Panc1 (cell line): ENCODE results near the gene S100A1.

Experiments used
- TCF7L2 ChIP-seq: IDR thresholded peaks from 2 replicates; pipeline ENCODE4 v1.6.1; 2011; ENCODE audit warnings: mild to moderate bottlenecking, low read depth, low read length, inconsistent platforms
- TF ChIP-seq, protein P1 (sequence below), 2 experiments: IDR thresholded peaks; 2 replicates each; pipeline ENCODE4 v1.6.1; 2011 to 2012; ENCODE audit warnings: low read depth in 2 of 2, control low read depth in 1 of 2, low read length in 1 of 2, mild to moderate bottlenecking in 1 of 2, moderate library complexity in 1 of 2; ENCODE audit not compliant: insufficient read depth in 1 of 2
- TF ChIP-seq, protein P2 (sequence below): fragments of 450-650 bp; IDR thresholded peaks from 2 replicates; pipeline ENCODE4 v1.5.1; 2017; ENCODE audit warnings: mild to moderate bottlenecking

DNA sequence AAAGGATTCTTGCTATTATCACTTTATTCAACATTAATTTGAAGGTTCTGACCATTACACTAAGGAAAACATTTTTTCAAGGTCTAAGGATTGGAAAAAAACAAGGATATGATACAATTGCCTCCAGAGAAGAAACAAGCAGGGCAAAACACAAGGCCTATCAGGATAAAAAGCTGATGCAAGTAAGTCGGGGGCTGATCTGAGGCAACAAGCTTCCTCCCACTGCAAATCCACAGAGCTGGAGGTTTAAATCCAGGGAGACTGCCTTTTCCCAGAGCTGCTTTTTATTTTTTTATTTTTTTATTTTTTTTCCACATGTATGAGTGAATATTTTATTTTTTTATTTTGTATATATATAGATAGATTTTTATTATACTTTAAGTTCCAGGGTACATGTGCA, 43.2 kb upstream of the S100A1 start:
- TF ChIP-seq, protein P1, sequence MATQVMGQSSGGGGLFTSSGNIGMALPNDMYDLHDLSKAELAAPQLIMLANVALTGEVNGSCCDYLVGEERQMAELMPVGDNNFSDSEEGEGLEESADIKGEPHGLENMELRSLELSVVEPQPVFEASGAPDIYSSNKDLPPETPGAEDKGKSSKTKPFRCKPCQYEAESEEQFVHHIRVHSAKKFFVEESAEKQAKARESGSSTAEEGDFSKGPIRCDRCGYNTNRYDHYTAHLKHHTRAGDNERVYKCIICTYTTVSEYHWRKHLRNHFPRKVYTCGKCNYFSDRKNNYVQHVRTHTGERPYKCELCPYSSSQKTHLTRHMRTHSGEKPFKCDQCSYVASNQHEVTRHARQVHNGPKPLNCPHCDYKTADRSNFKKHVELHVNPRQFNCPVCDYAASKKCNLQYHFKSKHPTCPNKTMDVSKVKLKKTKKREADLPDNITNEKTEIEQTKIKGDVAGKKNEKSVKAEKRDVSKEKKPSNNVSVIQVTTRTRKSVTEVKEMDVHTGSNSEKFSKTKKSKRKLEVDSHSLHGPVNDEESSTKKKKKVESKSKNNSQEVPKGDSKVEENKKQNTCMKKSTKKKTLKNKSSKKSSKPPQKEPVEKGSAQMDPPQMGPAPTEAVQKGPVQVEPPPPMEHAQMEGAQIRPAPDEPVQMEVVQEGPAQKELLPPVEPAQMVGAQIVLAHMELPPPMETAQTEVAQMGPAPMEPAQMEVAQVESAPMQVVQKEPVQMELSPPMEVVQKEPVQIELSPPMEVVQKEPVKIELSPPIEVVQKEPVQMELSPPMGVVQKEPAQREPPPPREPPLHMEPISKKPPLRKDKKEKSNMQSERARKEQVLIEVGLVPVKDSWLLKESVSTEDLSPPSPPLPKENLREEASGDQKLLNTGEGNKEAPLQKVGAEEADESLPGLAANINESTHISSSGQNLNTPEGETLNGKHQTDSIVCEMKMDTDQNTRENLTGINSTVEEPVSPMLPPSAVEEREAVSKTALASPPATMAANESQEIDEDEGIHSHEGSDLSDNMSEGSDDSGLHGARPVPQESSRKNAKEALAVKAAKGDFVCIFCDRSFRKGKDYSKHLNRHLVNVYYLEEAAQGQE (IDR thresholded peaks at IDR 0.05; ENCODE audit: insufficient read depth in 1 of 2, low read depth in 2 of 2, low read length in 1 of 2), result no peak
- TF ChIP-seq, protein P2, sequence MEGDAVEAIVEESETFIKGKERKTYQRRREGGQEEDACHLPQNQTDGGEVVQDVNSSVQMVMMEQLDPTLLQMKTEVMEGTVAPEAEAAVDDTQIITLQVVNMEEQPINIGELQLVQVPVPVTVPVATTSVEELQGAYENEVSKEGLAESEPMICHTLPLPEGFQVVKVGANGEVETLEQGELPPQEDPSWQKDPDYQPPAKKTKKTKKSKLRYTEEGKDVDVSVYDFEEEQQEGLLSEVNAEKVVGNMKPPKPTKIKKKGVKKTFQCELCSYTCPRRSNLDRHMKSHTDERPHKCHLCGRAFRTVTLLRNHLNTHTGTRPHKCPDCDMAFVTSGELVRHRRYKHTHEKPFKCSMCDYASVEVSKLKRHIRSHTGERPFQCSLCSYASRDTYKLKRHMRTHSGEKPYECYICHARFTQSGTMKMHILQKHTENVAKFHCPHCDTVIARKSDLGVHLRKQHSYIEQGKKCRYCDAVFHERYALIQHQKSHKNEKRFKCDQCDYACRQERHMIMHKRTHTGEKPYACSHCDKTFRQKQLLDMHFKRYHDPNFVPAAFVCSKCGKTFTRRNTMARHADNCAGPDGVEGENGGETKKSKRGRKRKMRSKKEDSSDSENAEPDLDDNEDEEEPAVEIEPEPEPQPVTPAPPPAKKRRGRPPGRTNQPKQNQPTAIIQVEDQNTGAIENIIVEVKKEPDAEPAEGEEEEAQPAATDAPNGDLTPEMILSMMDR, result no peak
- no peak for TF ChIP-seq TCF7L2
